Measurements from ENCODE around the gene PLXNA4. TPM values are rescaled to one million over a fixed set of nuclear protein-coding genes. Genes with fewer than 3 reads are reported as not detected.

PLXNA4 gene
- total RNA-seq, 1 experiment from 2014 or later = not detected

GRCh38 chr7:132577206-132578049, 1.2 kb upstream of the PLXNA4 start:
- Histone ChIP-seq H3K36me3 (ENCODE audit: control insufficient read depth in 1 of 2, insufficient read depth in 2 of 2, low read length in 2 of 2) (no peaks in the 10 kb centered on the region), H3K4me2 (ENCODE audit: low read length) (no peak overlapping the region), H3K4me1 (ENCODE audit: control insufficient read depth in 1 of 2, insufficient read depth in 2 of 2, low read length in 2 of 2) (no peaks in the 10 kb centered on the region), H3K27ac (ENCODE audit: low read depth, low read length) (no peak overlapping the region), H2AFZ (ENCODE audit: low read depth, low read length, poor library complexity, severe bottlenecking) (no peak overlapping the region), H3K9me2 (ENCODE audit: insufficient read depth) (no peaks in the 10 kb centered on the region), H3K4me3 (replicated peaks in 1 of 2; ENCODE audit: low read depth in 1 of 2, low read length in 2 of 2) (no peak overlapping the region), H3K9ac (ENCODE audit: low read length) (no peak overlapping the region), H4K20me1 (ENCODE audit: insufficient read depth) (no peaks in the 10 kb centered on the region), H3K27me3 (ENCODE audit: insufficient read depth, low read length) (peaks cover 30% of the 10 kb centered on the region), H3K79me2 (ENCODE audit: insufficient read depth, low read length) (no peaks in the 10 kb centered on the region), H3K9me3 (ENCODE audit: control insufficient read depth in 1 of 2, insufficient read depth in 1 of 2, low read depth in 1 of 2, low read length in 2 of 2) (no peaks in the 10 kb centered on the region)
- DNase-seq (ENCODE audit: low read depth, low spot score) = no peak
- no TSS peak for BruUV-seq (replicated peaks)
- no peak for ATAC-seq
- ChIA-PET RAD21 (ENCODE audit: low non-redundant PET in 1 of 2, low total read pairs in 2 of 2, uncharacterized antibody in 2 of 2, unreplicated experiment in 2 of 2) (no interaction called here), POLR2A (no interaction called here), CTCF (no interaction called here)
- intact Hi-C loops (cut with micrococcal nuclease) = no loop called here
- no peak for TF ChIP-seq EZH2 (IDR thresholded peaks at IDR 0.05)

DNA sequence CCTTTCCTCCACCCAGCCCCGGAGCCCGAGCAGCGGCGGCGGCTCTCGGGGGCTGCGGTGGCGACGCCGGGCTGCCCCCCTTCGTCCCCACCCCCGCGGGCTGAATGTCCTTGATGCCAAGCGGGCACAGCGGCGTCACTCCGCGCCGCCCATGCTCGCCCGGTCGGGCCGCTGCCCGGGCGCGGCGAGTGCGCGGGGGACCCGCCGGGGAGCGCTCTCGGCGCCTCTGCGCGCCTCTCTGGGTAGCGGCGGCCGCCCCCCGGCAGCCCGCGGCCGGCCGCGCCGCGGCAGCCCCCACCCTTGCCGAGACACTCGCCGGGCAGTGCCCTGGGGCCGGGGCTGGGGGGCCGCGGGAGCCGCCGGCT, 433 bp upstream of the PLXNA4 start:
- H4K20me1 ChIP-seq (ENCODE audit: insufficient read depth) = no peaks in the 10 kb centered on the region
- H3K4me3 ChIP-seq (replicated peaks in 1 of 2; ENCODE audit: low read depth in 1 of 2, low read length in 2 of 2) = no peak overlapping the region
- no peaks in the 10 kb centered on the region for H3K4me1 ChIP-seq (ENCODE audit: control insufficient read depth in 1 of 2, insufficient read depth in 2 of 2, low read length in 2 of 2)
- no peak overlapping the region for H3K9ac ChIP-seq (ENCODE audit: low read length)
- no peaks in the 10 kb centered on the region for H3K9me3 ChIP-seq (ENCODE audit: control insufficient read depth in 1 of 2, insufficient read depth in 1 of 2, low read depth in 1 of 2, low read length in 2 of 2)
- no peak overlapping the region for H3K4me2 ChIP-seq (ENCODE audit: low read length)
- H2AFZ ChIP-seq (ENCODE audit: low read depth, low read length, poor library complexity, severe bottlenecking) = no peak overlapping the region
- POLR2A ChIA-PET = no interaction called here
- no peaks in the 10 kb centered on the region for H3K36me3 ChIP-seq (ENCODE audit: control insufficient read depth in 1 of 2, insufficient read depth in 2 of 2, low read length in 2 of 2)
- H3K27ac ChIP-seq (ENCODE audit: low read depth, low read length) = no peak overlapping the region
- BruUV-seq (replicated peaks) = no TSS peak
- H3K27me3 ChIP-seq (ENCODE audit: insufficient read depth, low read length) = peaks cover 35% of the 10 kb centered on the region
- CTCF ChIA-PET = no interaction called here
- no peaks in the 10 kb centered on the region for H3K9me2 ChIP-seq (ENCODE audit: insufficient read depth)
- TF ChIP-seq YY1 (IDR thresholded peaks at IDR 0.05; ENCODE audit: extremely low read depth, insufficient replicate concordance, low read depth, low read length) = no peak
- no peak for TF ChIP-seq SRF (IDR thresholded peaks at IDR 0.05; ENCODE audit: low read depth)
- TF ChIP-seq RAD21 (IDR thresholded peaks at IDR 0.05; ENCODE audit: low read depth) = no peak
- no peak for TF ChIP-seq EZH2phosphoT487 (IDR thresholded peaks at IDR 0.05; ENCODE audit: borderline replicate concordance)
- TF ChIP-seq, protein P1, sequence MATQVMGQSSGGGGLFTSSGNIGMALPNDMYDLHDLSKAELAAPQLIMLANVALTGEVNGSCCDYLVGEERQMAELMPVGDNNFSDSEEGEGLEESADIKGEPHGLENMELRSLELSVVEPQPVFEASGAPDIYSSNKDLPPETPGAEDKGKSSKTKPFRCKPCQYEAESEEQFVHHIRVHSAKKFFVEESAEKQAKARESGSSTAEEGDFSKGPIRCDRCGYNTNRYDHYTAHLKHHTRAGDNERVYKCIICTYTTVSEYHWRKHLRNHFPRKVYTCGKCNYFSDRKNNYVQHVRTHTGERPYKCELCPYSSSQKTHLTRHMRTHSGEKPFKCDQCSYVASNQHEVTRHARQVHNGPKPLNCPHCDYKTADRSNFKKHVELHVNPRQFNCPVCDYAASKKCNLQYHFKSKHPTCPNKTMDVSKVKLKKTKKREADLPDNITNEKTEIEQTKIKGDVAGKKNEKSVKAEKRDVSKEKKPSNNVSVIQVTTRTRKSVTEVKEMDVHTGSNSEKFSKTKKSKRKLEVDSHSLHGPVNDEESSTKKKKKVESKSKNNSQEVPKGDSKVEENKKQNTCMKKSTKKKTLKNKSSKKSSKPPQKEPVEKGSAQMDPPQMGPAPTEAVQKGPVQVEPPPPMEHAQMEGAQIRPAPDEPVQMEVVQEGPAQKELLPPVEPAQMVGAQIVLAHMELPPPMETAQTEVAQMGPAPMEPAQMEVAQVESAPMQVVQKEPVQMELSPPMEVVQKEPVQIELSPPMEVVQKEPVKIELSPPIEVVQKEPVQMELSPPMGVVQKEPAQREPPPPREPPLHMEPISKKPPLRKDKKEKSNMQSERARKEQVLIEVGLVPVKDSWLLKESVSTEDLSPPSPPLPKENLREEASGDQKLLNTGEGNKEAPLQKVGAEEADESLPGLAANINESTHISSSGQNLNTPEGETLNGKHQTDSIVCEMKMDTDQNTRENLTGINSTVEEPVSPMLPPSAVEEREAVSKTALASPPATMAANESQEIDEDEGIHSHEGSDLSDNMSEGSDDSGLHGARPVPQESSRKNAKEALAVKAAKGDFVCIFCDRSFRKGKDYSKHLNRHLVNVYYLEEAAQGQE (IDR thresholded peaks at IDR 0.05; ENCODE audit: low read depth) = no peak
- TF ChIP-seq ELF1 (IDR thresholded peaks at IDR 0.05; ENCODE audit: borderline replicate concordance, low read depth) = no peak
- no peak for TF ChIP-seq TCF7L2 (IDR thresholded peaks at IDR 0.05; ENCODE audit: borderline replicate concordance, extremely low read depth, insufficient read depth, insufficient read length)
- no peak for TF ChIP-seq SP1 (IDR thresholded peaks at IDR 0.05; ENCODE audit: low read depth)
- TF ChIP-seq ZNF274 (IDR thresholded peaks at IDR 0.05; ENCODE audit: low read depth, low read length) = no peak
- TF ChIP-seq EGR1 (IDR thresholded peaks at IDR 0.05; ENCODE audit: low read depth) = no peak
- TF ChIP-seq CEBPB (IDR thresholded peaks at IDR 0.05; ENCODE audit: low read depth) = no peak
- TF ChIP-seq, protein P2, sequence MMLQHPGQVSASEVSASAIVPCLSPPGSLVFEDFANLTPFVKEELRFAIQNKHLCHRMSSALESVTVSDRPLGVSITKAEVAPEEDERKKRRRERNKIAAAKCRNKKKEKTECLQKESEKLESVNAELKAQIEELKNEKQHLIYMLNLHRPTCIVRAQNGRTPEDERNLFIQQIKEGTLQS (IDR thresholded peaks at IDR 0.05) = no peak
- TF ChIP-seq, protein P3, sequence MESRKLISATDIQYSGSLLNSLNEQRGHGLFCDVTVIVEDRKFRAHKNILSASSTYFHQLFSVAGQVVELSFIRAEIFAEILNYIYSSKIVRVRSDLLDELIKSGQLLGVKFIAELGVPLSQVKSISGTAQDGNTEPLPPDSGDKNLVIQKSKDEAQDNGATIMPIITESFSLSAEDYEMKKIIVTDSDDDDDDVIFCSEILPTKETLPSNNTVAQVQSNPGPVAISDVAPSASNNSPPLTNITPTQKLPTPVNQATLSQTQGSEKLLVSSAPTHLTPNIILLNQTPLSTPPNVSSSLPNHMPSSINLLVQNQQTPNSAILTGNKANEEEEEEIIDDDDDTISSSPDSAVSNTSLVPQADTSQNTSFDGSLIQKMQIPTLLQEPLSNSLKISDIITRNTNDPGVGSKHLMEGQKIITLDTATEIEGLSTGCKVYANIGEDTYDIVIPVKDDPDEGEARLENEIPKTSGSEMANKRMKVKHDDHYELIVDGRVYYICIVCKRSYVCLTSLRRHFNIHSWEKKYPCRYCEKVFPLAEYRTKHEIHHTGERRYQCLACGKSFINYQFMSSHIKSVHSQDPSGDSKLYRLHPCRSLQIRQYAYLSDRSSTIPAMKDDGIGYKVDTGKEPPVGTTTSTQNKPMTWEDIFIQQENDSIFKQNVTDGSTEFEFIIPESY (IDR thresholded peaks at IDR 0.05; ENCODE audit: extremely low read depth, insufficient replicate concordance, low read length) = no peak
- no peak for TF ChIP-seq EZH2 (IDR thresholded peaks at IDR 0.05)
- RAD21 ChIA-PET (ENCODE audit: low non-redundant PET in 1 of 2, low total read pairs in 2 of 2, uncharacterized antibody in 2 of 2, unreplicated experiment in 2 of 2) = no interaction called here
- no peaks in the 10 kb centered on the region for H3K79me2 ChIP-seq (ENCODE audit: insufficient read depth, low read length)
- intact Hi-C loops (cut with micrococcal nuclease) = no loop called here
- DNase-seq (ENCODE audit: low read depth, low spot score) = no peak
- no peak for ATAC-seq
